ENCODE results near the gene RBBP9.
"Not testable (repeated sequence)": the region's sequence is repeated elsewhere in the genome, so short reads cannot be mapped to it uniquely, and the experiment has no call there.

Gene RBBP9

GRCh38 chr20:18524646-18525045 lies 27.6 kb upstream of the RBBP9 start:
- no peak for TF ChIP-seq CTCF (conservative IDR thresholded peaks at IDR 0.05; ENCODE audit: low read depth, low read length)
- no peak overlapping the region for H3K4me3 ChIP-seq (ENCODE audit: low read depth, low read length)
- DNase-seq (ENCODE audit: low read depth) = peak; percentile 42

GRCh38 chr20:18523066-18523465 lies 26.0 kb upstream of the RBBP9 start:
- no peak for TF ChIP-seq CTCF (conservative IDR thresholded peaks at IDR 0.05; ENCODE audit: low read depth, low read length)
- H3K4me3 ChIP-seq (ENCODE audit: low read depth, low read length) = no peak overlapping the region
- no peak for DNase-seq (ENCODE audit: low read depth)

GRCh38 chr20:18522066-18522465 lies 25.0 kb upstream of the RBBP9 start:
- H3K4me3 ChIP-seq (ENCODE audit: low read depth, low read length); DNase-seq (ENCODE audit: low read depth): not testable (repeated sequence)

GRCh38 chr20:18515973-18516372 lies 18.9 kb upstream of the RBBP9 start:
- no peak overlapping the region for H3K4me3 ChIP-seq (ENCODE audit: low read depth, low read length)
- no peak for TF ChIP-seq CTCF (conservative IDR thresholded peaks at IDR 0.05; ENCODE audit: low read depth, low read length)
- no peak for DNase-seq (ENCODE audit: low read depth)

- DNase-seq (ENCODE audit: low read depth) = no peak
- TF ChIP-seq CTCF (conservative IDR thresholded peaks at IDR 0.05; ENCODE audit: low read depth, low read length) = no peak
- no peak overlapping the region for H3K4me3 ChIP-seq (ENCODE audit: low read depth, low read length)
These were observed 17.1 kb upstream of the RBBP9 start for GRCh38 chr20:18514127-18514526.

GRCh38 chr20:18513208-18513607 lies 16.2 kb upstream of the RBBP9 start:
- no peak for TF ChIP-seq CTCF (conservative IDR thresholded peaks at IDR 0.05; ENCODE audit: low read depth, low read length)
- H3K4me3 ChIP-seq (ENCODE audit: low read depth, low read length) = no peak overlapping the region
- DNase-seq (ENCODE audit: low read depth) = no peak

- H3K4me3 ChIP-seq (ENCODE audit: low read depth, low read length) = no peak overlapping the region
- DNase-seq (ENCODE audit: low read depth) = no peak
- no peak for TF ChIP-seq CTCF (conservative IDR thresholded peaks at IDR 0.05; ENCODE audit: low read depth, low read length)
These were observed 14.5 kb upstream of the RBBP9 start for GRCh38 chr20:18511571-18511970.
